GM18909 (cell line): Measurements from ENCODE around the gene CTNND2.

ENCODE experiments used
- ATAC-seq: cut with Tn5 transposase; IDR thresholded peaks from one replicate; pipeline ENCODE4 v1.9.1; 2021; ENCODE audit warnings: mild to moderate bottlenecking; ENCODE audit not compliant: unreplicated experiment, poor library complexity

CTNND2 gene

DNA sequence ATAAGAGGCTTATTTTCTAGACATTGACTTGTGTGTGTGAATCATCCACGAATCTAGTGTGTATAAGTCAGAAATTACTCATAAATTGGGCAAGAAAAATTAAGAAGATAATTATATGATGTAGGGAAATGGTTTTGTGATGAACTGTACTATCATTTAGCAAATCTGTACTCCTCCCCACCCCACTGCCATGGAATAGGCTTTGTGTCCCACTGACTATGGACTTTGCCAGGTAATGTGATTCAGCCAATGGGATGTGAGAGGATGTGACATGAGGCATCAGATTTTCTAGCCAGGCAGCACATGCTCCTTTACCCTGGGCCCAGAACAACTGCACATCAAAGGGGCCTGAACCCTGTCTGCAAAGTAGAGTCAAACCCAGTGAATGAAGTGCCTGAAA lies 406.6 kb downstream of the CTNND2 start:
- ATAC-seq: no peak

DNA sequence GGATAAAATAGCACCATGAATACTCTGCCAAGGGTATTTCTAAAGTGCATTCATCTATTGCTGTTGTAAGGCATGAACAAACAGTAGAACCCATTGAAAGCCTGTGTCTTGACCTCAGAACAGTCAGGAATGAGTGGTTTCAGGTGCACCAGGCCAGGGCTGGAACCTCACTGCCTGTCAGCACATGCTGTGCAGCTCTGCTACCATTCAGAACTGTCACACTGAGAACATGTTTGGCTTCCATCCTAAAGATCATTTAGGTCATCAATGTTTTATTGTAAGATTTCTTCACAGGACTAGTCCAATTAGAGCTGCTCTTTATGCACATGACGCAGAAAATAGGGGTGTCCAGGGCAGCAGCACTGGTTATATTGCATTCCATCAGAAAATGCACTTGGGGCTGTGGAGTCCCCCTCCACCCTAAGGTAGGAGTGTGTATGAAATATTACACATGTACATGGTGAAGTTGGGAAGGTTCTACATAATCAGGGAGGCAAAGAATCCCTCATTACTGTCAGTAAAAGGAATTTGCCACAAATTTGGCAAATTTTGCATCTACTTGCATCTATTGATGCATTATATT lies 408.0 kb downstream of the CTNND2 start:
- ATAC-seq: no peak

DNA sequence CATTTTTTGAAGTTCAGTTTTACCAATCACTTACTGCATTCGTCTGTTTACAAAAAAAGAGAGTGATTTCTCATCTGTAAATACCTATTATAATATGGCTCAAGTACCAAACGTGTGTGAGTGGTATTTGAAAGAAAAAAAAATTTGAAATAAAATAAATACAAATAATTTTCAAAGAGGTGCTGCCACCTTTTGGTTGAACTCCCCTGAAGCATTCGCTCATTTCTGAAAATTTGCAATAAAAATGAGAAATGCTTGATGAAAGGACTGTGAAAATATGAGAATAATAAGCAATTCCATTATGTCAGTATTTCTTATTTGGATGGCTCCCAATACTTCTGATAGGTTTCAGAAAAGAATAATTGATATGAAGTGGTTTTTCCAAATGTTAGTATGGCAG lies 409.9 kb downstream of the CTNND2 start:
- ATAC-seq: no peak

DNA sequence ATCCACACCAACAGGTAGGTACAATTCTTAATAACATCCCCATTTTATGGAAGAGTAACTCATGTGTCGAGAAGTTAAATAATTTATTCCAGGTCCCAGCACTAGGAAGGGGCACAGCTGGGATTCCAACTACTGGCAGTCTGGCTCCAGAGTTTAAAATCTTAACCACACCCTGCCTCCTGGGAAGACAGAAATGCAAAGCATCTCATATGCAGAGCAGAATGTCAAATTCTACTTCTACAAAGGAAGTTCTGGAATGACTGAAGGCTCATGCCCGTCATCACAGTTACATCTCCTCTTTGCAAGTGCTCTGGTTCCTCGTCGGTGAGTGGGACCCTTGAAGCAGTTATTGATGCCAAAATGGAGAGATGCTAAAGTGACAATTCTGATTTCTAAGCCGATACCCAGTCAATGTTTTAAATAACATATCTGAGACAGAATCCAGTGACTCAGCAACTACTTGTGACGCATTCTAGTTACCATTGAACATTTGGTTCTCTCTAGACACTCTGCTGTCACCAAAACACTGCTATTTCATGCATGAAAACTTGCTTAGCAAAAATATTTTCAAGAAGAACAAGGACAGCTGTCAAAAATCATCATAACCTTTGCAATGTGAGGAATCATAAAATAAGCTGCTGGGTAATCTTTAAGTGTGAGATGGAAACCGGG lies 412.7 kb downstream of the CTNND2 start:
- ATAC-seq: no peak

DNA sequence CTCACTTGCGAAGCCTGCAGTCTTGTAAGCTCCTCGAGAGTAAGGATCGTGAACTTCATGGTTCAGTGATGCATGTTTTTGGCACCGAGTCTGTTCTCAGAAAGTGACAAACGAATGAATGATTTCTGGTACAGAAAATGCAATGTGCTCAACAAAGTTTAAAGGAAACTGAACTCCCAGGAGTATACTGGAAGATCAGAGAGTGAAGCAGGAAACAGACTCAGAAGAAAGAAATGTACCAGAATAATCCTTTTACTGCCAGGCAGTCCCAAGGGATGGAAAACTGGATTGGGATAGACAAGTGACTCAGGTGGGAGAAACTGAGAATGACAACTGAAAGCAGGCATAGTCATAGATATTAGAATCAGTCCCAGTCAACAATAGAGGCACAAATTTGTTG lies 420.6 kb downstream of the CTNND2 start:
- no peak for ATAC-seq

DNA sequence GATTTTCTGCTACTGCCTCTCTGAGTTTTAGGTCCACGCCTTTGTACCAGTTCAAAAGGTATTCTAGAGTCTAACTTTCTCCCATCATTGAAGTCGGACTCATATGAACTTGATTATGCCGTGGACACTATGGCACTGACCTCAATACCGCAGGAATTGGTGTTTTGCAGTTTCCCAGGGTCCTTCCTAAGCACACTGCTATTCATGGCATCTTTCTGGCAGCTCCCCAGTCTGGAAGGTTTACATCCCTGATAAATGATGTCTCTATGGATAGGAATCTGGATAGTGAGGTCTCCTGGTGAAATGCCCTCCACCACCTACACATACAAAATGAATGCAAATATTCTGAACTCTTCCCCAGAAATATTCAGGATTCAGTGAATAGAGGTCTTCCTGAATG lies 422.2 kb downstream of the CTNND2 start:
- no peak for ATAC-seq

DNA sequence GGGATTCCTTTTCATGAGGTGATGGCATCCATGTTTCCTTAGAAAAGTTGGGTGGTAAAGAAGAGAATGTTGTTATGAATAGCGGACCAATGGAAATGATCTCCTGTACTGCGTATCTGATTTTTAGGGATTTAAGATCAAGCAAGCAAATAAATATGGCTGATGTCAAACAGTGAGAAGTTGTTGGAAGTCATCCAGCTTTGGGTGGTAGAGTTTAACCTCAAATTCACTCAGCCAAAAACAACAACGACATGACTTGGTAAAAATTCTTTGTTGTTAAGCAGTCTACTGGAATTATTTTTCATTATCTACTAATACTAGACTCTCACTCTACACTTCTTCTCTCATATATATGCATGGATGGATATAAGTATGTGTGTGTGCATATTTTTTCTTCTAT lies 426.5 kb downstream of the CTNND2 start:
- ATAC-seq: no peak

DNA sequence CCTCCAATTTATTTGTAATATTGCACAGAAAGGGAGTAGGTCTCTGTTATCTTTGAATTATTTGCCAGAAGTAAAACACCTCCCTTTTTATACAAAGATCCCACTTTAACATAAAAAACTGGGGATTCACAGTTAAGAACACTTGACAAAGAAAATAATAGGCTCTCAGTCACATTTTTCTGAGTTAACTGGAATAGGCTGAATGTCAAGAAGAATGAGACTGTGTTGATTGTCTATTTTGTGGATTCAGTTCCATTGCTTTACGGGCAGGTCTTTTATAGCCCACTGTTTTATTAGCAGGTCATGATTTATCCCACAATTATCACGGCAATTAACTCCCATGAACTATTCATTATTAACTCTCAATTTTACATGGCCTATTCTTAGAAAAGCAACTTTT lies 427.4 kb downstream of the CTNND2 start:
- ATAC-seq: no peak

DNA sequence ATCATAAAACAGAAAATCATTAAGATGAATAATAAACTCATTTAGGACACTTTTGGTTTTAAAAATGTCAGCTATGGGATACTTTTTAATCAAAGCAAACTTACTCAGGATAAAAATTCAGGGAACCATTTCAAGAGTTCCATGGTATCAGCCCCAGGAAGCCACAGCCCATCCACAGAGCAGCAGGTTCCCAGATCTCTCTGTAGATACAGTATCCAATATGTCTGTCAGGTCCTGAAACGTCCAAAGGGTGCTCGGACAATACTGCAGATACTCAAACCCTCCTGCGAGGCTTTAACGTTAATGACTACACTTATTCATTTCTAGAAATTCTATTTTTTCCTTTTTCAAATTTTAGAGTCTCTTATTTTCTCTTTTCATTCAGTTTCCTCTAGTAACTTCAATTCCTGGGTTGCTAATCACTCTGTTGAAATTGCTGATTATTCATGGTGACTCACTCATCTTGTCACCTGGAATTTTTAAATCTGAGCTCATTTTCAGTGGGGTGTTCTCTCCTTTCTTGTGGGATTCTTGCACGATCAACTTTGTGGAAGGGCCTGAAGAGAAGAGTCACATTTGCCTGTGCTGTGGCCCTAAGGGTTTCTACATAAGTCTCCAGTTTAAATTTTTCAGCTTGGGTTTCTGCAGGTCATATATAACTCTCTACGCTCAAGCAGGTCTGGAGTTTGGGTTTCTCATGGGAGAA lies 435.8 kb downstream of the CTNND2 start:
- no peak for ATAC-seq

DNA sequence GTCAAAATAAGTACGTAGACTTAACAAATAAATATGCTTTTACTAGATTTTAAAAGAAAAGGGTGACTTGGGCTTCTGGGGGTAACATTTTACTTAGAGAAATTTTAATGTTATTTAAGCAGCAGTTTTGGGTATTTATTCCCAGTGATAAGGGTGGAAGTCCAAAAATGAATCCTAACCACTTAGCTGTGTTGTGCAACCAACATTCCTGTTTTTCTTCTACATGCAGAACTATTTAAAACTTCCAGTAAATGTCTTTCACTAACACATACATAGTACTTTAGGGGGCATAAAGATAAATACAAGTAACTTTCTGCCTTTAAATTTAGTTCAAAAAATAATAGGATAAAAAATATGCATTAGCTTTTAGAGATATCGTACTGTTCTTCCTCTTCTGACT lies 436.7 kb downstream of the CTNND2 start:
- ATAC-seq: no peak

DNA sequence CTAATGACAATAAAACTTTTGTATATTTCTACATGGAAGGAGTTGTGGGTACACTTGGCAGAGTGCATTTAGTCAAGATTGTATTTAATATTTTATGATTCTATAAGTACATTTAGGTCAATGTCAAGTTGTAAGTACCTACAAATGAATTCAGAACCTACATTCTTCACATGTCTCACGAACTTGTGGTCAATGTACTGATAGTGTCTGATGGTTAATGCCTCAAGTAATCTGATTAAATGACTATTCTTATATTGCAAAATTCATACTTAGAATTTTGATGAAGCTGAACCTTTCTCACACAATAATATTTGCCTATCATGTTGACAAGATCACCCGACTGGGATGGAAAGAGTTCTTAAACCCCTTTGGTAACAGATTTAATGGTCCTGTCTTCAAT lies 444.5 kb downstream of the CTNND2 start:
- no peak for ATAC-seq

DNA sequence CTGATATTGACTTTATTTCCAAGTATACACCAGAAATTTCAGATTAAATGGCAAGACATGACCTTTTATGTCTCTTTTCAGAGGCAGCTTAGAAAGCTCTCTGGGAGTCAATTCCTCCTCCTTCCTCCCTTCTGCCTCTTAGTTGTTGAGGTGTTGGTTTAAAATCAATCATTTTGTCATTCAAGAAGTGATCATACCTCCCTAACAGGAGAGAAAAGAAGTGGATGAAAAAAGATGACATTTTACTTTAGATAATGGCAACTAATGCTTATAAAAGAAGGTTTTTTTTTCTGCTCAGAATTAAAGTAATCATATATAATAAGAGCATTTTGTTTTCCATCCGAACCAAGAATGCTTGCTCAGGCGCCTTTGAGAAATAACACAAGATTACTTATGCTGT lies 448.7 kb downstream of the CTNND2 start:
- ATAC-seq: no peak

DNA sequence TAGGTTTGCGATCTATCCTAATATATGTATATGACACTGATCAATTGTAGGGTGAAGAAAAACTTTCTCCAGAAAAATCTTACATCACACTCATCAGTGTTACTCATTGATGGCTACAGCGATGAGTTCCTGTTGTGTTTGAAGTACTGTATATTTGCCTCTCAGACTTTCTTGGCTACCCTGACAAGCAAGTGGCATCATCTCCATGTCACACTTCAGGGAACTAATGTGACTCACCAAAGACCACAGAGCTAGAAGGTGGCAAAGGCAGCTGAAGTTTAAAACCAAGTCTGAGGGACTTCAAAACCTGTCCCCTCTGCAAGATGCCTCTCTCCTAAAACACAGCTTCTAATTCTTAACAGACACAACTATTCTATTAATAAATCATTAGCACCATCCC lies 451.4 kb downstream of the CTNND2 start:
- ATAC-seq: no peak

DNA sequence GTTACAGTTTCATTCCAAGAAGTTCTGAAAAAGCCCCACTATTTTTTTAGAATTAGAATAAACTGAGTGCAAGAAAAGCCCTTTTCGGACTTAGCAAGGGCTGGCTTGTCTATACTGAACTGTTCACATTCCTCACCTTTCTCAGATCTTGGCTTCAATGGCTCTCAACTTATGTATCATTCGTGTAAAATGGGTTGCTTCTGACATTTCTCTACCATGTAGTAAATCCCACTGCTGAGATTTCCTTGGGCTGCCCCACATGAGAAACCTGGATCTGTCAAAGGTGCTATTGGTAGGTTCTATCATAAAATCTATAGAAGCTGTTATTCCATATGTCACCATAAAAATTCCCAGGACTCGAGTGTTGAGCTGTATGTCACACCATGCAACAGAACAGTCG lies 454.3 kb downstream of the CTNND2 start:
- no peak for ATAC-seq

DNA sequence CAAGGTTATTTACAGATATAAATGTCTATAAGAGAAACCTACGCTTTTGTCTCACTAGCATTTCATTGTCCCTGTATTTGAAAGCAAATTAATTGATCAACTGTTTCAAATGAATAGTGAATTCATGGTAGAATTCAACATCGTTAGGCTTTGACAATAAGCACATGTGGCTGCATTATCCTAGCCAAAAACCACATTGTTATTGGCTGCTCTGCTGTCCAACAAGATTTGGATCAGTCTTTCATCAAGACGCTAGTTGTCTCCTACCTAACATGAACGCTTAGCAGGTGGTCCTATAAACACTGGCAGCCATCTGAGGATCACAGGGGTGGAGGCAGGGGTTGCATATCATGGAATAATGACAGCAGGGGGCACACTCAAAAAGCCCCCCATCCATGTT lies 455.0 kb downstream of the CTNND2 start:
- no peak for ATAC-seq

DNA sequence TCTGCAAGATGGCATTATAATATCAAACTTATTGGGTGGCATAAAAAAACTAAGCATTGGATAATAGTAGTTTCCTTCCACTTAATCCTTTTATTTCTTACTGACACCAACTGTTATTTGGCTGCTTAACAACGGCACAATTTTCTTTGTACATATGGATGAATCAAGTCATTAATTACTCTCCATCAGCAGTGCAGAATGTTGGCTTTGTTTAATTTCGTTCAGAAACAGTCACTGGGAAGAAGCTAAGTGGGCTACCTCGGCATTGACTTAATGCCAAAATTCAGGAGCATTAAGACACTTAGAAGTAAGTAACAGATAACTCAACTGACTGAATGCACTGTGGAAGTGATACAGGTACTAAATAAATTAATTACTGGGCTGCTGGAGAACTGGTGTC lies 460.4 kb downstream of the CTNND2 start:
- ATAC-seq: no peak

DNA sequence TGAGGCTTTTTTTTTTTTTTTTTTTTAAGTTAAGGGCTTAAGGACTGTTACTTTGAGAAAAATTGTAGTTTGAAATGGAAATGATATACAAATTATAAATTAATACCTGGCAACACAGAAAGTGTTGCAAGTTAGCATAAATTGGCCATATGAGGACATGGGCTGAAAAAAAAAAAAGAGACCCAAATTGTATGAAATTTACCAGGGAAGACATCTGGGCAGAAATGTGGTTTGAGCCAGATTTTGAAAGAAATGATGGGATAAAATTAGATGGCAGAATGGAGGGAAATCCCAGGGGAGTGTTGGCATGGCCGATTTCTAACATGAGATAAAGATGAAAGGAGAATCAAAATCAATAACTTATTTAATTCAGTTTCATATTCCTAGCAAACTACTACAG lies 472.1 kb downstream of the CTNND2 start:
- no peak for ATAC-seq

DNA sequence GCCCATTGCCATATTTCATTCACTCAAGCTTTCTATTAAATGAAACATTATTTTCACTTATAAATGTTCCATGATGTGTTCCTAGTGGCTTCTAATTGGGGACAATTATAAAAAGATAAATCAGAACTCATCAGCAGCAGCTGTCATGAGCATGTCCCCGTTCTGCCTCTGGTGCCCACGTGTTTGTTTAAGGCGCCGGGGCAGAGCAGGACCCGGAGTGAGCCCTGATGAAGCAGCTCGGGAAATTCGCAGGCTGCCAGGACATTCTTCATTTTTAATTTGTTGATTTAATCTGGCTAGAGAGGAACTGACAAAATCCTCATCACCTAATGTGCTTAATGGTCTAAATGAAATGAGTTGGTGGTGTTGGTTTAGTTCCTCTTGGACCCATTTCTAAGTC lies 475.0 kb downstream of the CTNND2 start:
- ATAC-seq: no peak

DNA sequence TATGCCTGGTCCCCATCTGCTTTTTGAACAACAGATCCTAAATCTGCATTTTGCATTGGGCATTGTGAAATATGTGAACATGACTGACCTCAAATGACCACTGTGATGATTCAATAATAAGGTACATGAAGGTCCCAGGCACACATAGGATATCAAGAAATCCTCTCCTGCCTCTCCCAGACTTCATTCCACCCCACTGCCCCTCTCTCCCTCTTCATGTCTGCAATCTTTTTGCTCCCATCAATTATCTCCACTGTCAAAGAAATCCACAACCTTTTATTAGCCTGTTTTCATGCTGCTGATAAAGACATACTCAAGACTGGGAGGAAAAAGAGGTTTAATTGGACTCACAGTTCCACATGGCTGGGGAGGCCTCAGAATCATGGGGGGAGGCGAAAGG lies 476.7 kb downstream of the CTNND2 start:
- ATAC-seq: no peak

DNA sequence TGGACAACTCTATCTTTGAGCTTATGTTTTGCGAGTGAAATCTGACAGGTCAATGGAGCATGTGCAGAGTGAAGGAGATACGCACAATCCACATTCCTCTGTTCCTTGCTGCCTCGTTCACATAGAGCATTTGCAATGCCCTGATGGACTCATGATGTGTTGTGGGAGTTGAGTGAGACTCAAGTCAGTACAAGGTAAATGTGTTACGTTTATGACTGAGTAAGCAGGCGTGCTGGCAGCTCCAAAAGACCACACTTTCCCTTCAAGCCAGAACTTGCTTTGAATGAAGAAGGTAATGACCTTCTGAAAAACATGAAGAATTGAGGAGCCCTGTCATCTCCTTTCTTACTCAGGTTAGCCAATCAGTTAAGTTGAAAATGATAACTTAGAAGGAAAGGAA lies 477.8 kb downstream of the CTNND2 start:
- no peak for ATAC-seq

DNA sequence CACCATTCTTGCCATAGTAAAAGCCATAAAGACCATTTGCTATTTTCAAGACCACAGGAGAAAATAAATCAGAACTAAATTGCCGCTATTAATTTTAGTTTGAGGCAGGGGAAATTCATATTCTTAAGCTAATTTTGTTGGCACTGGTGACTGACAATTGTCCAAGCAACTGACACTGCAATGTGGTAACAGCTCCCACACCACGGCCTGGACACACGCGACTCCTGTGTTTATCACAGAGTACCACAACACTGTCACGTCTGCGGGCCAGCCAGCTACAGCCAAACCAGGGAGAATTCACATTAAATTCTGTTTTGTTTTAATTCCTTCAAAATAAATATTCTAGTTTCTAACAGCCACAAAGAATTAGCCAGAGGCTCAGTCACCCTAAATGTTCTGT lies 481.9 kb downstream of the CTNND2 start:
- no peak for ATAC-seq

DNA sequence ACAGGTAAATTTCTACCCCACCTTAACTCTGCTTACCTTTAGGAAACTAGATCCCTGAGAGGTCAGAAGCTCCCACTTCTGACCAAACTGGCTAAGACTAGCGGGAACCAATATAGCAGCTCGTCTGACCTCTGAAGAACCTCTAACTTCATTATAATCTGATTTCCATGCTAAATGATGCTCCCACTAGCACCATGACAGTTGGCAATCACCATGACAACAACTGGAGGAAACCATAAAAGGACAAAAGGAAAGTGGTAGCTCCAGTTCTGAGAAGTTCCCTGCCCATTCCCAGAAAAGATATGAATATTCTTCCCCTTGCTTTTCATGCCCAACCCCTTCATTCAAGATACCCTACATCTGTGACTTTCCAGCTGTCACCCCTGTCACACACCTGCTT lies 483.3 kb downstream of the CTNND2 start:
- ATAC-seq: no peak
